SH-SY5Y (cell line): Measurements from ENCODE around the gene GALNT5.

ENCODE experiments used
- GATA2 ChIP-seq: IDR thresholded peaks from 2 replicates; pipeline ENCODE4 v1.6.1; 2011; ENCODE audit warnings: mild to moderate bottlenecking, low read depth, low read length
- GATA3 ChIP-seq: IDR thresholded peaks from 2 replicates; pipeline ENCODE4 v1.6.1; 2011; ENCODE audit warnings: low read depth, mild to moderate bottlenecking, low read length, moderate library complexity

The GALNT5 gene

DNA sequence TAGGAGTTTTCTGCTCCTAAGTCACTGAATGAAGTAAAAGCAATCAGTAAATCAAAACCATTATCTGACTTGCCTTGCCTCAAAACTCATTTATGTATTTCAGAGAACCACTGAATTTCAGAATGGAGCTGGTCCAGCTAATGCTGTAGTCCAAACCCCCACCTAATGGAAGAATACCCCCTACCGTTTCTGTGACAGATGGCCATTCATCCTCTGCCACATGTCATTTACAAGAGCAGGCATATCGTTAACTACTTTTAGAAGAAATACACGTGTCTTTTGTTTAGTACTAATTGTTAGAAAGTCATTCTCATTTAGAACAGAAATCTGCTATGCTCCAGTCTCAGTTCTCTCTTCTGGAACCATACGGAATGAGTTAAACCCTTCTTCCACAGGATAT is 12.8 kb upstream of the GALNT5 start:
- TF ChIP-seq GATA3, result no peak
- TF ChIP-seq GATA2, result no peak

DNA sequence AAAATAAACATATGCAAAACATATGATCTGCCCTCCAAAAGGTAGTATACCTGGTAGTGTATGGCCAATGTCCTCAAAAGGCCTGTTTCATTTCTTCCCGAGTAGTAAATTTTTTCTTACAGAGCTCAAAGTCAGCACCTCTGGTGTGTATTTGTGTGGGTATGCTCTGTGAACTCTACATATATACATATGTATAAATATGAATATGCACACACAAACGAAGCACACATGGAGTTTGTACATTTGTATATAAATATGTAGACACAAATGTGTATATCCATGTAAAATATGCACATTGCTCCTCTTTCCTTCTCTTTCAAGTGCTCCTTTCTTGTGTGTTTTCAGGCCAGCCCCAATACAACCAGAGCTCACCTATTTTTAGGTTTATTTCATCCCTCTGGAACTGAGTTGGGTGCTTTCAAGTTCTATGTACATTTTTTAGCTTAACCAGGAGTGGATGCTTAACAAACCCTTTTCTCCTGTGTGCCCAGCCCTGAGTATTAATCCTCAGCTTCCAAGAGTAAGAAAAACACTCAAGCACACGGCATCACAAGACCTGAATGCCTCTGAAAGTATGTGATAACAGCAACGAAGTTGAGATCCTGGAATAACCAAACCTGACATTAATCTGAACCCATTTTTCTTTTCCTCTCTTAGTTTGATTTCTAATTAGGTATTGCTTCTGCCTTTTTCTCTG is 12.2 kb upstream of the GALNT5 start:
- TF ChIP-seq GATA3 (no peak), GATA2 (no peak)

DNA sequence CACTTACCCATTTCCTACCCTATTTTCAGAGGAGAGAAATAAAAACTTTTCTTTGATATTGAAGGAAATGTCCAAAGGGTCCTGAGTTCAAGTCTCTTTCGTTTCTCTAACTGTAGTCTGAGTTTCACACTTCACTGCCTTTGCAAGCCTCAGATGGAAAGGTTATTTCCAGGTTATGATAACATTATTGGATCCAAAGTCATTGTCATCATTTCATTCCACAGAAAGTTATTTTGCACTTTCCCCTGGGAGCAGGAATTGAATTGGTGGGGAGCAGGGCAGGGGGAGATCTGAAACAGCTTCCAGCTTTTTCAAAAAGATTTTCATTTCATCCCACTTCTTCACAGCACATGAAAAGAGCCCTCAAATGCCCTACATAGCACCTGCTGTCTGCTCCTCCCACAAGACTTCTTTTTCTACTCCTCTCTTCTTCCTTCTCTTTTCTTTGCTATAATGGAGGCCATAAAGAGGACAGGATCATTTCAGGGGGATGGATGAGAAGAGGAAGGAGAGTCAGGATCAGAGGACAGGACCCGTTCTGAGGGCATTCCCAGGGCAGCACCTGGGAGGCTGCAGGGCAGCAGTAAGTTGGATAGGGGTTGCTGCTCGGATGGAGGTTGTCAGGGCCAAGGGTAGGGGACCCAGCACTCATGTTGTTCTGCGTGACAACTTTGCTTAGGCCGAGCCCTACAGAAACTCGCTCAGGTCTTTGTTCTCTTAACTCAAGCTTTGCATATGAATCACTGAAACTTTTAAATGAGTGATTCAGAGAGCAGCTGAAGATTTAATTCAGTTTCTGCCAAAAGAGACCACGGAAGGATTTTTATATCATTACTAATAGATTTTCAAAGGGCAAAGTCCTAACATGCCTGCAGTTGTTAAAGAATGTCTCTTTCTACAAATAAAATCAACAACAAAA is 11.4 kb upstream of the GALNT5 start:
- no peak for TF ChIP-seq GATA3
- TF ChIP-seq GATA2, result no peak

DNA sequence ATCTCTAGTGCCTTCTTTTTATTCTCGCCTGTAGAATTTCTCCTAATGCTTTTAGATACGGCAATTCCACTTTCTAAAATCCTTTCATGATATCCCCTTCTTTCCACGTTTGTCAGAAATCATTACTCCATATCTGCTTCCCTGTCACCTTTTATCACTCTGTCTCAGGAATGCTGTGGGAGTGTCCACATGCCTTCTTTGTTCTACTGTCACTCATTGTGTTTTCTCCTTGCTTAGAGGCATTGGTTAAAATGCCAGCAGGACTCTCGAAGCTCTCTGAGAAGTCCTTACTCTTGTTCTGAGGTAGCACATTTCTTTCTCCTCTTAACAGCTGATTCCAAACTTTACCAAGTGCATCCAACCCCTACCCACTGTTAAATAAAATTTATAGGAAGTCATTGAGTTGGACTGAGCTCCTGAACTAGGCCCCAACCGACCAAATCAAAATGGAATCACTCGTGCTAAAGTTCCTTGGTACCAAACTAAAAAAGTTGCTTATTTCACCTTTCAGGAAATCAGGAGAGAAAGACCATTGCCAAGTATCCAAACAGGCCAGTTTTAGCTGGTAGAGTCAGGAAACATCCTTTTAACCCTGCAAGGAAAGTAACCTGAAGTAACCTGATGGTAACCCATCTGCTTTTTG is 10.6 kb upstream of the GALNT5 start:
- TF ChIP-seq GATA3 (no peak), GATA2 (no peak)

DNA sequence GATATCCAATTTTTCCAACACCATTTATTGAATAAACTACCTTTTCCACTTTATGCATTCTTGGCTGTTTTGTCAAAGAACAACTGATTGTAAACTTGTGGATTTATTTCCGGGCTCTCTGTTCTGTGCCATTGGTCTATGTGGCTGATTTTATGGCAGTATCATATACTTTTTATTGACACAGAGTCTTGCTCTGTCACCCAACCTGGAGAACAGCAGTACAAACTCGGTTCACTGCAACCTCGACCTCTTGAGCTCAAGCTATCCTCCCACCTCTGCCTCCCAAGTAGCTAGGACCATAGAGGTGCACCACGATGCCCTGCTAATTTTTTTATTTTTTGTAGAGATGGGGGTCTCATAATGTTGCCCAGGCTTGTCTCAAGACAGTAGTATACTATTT is 6.7 kb upstream of the GALNT5 start:
- no peak for TF ChIP-seq GATA2
- no peak for TF ChIP-seq GATA3

DNA sequence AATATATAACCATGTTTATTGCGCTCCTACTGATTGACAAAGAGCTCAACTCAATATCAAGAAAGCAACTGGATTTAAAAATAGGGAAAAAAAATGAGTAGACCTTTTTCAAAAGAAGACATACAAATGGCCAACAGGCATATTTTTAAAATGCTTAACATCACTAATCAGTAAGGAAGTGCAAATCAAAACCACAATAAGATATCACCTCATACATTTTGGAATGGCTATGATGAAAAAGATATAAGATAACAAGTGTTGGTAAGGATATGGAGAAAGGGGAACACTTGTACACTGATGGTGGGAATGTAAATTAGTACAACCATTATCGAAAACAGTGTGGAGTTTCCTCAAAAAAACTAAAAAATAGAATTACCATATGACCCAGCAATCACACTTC is 5.6 kb upstream of the GALNT5 start:
- no peak for TF ChIP-seq GATA3
- TF ChIP-seq GATA2, result no peak

DNA sequence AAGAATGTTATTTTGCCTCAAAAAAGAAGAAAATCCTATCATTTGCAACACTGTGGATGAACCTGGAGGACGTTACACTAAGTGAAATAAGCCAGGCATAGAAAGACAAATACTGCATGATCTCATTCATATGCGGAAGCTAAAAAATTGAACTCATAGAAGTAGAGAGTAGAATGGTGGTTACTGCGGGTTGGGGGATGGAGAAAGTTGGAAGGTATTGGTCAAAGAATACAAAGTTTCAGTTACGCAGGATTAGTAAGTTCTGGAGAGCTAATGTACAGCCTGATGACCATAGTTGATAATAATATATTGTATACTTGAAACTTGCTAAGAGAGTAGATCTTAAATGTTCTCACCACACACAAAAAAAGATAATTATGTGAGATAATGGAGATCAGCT is 5.0 kb upstream of the GALNT5 start:
- TF ChIP-seq GATA3 (no peak), GATA2 (no peak)

DNA sequence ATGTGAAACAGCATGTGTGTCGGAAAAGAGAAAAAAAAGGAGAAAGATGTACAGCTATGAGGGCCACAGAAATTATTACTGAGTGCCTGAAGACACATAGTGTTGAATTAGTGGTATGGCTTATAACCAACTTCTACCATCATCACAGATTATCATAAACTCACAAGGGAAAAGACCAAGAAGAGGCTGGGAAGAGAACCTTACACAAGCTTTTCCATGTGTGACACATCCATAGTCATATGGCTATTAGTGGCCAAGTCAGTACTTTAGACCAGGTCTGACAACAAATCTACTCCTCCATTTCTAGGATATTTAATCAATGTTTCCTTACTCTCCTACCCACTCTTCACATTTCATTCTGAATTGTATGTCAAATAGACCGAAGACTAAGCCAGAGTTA is 3.5 kb upstream of the GALNT5 start:
- TF ChIP-seq GATA3 (no peak), GATA2 (no peak)

DNA sequence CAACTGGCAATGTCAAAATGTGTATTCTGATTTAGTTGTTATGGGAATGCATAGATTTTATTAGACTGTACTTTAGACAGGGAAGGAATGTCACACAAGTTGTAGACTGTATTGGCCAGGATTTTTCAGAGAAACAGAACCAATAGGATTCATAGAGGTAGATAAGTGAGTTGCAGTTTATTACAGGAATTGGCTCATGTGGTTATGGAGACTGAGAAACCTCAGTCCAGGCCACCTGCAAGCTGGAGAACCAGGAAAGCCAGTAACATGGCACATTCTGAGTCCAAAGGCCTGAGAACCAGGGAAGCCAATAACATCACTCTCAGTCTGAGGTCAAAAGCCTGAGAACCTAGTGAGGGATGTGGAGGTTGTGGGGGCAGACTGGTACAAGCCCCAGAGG is 1.8 kb upstream of the GALNT5 start:
- TF ChIP-seq GATA3, result no peak
- TF ChIP-seq GATA2, result no peak

DNA sequence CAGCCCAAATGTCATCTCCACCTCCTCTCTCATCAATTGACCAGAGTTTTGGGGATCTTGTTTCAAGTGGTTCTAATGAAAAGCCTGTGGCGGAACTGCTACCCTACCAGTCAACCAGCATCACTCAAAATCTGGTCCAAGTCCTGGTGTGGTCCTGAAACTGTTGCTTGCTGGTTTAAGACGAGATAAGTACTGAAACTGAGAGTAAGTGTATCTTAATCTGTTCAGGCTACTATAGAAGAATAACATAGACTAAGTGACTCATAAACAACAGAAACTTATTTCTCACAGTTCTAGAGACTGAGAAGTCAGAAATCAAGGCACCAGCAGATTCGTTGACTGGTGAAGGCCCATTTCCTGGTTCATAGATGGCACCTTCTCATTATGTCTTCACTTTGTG is 879 bp upstream of the GALNT5 start:
- no peak for TF ChIP-seq GATA2
- no peak for TF ChIP-seq GATA3

DNA sequence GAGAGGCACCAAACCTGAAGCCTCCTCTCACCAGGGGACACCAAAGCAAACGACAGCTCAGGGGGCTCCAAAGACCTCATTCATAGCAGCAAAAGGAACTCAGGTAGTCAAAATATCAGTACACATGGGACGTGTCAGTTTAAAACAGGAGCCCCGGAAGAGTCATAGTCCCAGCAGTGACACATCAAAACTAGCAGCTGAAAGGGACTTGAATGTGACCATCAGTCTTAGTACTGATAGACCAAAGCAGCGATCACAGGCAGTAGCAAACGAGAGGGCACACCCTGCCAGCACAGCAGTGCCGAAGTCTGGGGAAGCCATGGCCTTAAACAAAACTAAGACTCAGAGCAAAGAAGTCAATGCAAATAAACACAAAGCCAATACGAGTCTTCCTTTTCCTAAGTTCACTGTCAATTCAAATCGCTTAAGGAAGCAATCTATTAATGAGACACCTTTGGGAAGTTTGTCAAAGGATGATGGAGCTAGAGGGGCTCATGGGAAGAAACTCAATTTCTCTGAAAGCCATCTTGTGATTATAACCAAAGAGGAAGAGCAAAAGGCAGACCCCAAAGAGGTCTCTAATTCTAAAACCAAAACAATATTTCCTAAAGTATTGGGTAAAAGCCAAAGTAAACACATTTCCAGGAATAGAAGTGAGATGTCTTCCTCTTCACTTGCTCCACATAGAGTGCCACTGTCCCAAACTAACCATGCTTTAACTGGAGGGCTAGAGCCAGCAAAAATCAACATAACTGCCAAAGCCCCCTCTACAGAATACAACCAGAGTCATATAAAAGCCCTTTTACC is 1.2 kb downstream of the GALNT5 start:
- TF ChIP-seq GATA2 (no peak), GATA3 (no peak)

DNA sequence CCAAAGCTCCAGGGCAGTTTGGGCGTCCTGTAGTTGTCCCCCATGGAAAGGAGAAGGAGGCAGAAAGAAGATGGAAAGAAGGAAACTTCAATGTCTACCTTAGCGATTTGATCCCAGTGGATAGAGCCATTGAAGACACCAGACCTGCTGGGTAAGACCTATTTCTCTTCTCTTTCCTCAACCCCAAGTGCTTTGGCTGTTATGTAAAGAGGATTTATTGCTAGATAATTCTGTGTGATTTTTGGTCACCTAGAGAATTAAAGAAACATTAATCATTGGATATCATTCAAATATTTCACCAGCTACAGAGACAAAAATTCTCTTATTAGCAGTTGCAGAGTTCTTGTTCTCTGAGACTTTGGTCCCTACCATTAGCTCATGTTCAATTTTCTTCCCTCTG is 1.9 kb downstream of the GALNT5 start:
- TF ChIP-seq GATA3 (no peak), GATA2 (no peak)

DNA sequence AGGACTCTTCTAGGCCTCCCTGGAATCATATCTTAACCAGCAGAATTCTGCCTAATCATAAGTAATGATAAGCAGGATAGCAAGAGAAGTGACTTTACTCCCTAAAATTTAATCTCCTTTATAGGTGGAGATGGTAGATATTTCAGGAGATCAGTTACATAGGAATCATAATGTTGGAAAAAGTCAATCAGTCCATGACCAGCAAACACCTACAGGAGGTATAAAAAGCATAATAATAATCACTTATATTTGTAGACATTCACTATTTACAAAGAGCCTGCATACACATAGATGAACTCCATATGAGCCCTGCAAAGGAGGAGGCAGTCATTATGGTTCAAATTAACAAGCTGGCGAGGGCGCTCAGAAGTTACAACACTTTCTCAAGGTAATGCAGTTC is 2.5 kb downstream of the GALNT5 start:
- TF ChIP-seq GATA2, result no peak
- no peak for TF ChIP-seq GATA3
